ENCODE results near the gene CCDC57. TPM values are rescaled to one million over a fixed set of nuclear protein-coding genes. Genes with fewer than 3 reads are reported as not detected.
A peak's percentile ranks its signal among the peaks of the same experiment; 100 is the strongest.

The CCDC57 gene
- total RNA-seq, 2 donors from 2014 or later = 19.4 to 58.1 TPM

- Histone ChIP-seq H3K27ac (peak within 1 kb of the TSS; percentile 88 to 92), H3K9me3 (no peaks in the 10 kb centered on the region), H3K4me3 (peak within 1 kb of the TSS; percentile 80), H3K27me3 (replicated peaks; ENCODE audit: insufficient read depth) (no peaks in the 10 kb centered on the region), H3K36me3 (peaks cover 16% of the 10 kb centered on the region), H3K4me1 (ENCODE audit: control insufficient read depth in 1 of 2, low read depth in 2 of 2) (peaks cover 19 to 29% of the 10 kb centered on the region in 2 donors)
- DNase-seq (ENCODE audit: low spot score) = peak; percentile 79
- TF ChIP-seq, protein P1, sequence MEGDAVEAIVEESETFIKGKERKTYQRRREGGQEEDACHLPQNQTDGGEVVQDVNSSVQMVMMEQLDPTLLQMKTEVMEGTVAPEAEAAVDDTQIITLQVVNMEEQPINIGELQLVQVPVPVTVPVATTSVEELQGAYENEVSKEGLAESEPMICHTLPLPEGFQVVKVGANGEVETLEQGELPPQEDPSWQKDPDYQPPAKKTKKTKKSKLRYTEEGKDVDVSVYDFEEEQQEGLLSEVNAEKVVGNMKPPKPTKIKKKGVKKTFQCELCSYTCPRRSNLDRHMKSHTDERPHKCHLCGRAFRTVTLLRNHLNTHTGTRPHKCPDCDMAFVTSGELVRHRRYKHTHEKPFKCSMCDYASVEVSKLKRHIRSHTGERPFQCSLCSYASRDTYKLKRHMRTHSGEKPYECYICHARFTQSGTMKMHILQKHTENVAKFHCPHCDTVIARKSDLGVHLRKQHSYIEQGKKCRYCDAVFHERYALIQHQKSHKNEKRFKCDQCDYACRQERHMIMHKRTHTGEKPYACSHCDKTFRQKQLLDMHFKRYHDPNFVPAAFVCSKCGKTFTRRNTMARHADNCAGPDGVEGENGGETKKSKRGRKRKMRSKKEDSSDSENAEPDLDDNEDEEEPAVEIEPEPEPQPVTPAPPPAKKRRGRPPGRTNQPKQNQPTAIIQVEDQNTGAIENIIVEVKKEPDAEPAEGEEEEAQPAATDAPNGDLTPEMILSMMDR (IDR thresholded peaks at IDR 0.05) = peak; percentile 17
- peak; percentile 72 for ATAC-seq (ENCODE audit: insufficient number of reproducible peaks, low FRiP score, low read depth)
These were observed 114.3 kb downstream of the CCDC57 start, which contains the start of gene FASN for GRCh38 chr17:82098169-82098938. Gene FASN, minus strand, starts transcription at chr17:82098236. Its CDS starts 1,791 bp downstream, at chr17:82096445.

- TF ChIP-seq, protein P1 (IDR thresholded peaks at IDR 0.05) = no peak
- H3K4me1 ChIP-seq (ENCODE audit: control insufficient read depth in 1 of 2, low read depth in 2 of 2) = peaks cover 19 to 29% of the 10 kb centered on the region in 2 donors
- no peaks in the 10 kb centered on the region for H3K9me3 ChIP-seq
- ATAC-seq (ENCODE audit: insufficient number of reproducible peaks, low FRiP score, low read depth) (no peak), DNase-seq (ENCODE audit: low spot score) (no peak)
- no peaks in the 10 kb centered on the region for H3K27me3 ChIP-seq (replicated peaks; ENCODE audit: insufficient read depth)
- peak overlapping the region; percentile 80 for H3K4me3 ChIP-seq
- H3K36me3 ChIP-seq = peaks cover 20% of the 10 kb centered on the region
- H3K27ac ChIP-seq = peak overlapping the region; percentile 86 to 92
These were observed 114.8 kb downstream of the CCDC57 start for GRCh38 chr17:82097919-82098168.

DNA sequence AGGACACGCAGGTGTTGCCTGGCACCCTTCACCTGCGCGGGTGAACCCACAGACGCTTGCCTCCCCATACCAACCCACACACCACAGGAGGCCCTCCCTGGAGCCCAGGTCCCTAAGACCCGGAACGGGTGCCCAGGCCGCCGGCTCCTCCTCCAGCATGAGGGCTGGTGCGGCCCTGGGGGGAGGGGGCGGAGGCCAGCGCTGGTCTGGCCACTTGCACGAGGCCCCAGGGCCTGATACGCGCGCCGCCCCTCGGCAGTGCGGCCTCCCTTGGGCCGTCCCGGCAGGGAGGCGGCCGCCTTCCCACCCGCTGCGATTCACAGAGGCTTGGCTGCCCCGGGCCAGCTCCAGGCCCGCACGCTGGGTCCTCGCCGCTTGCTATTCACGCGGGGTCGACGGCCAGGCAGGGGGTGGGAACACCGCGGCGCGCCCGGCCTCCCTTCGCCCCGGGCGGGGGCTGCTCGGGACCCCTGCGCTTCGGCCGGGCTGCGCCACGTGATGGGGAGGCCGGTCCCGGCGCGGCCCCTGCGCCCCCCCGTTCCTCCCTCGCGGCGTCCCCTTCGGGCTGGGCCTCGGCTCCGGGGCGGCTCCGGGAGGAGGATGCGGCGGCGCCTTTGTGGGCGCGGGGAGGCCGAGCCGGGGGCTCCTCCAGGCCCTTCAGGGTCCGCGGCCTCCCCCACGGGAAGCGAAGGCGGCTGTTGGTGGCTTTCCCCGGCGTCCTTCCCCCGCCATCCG, 115.3 kb downstream of the CCDC57 start:
- no peak for DNase-seq (ENCODE audit: low spot score)
- no peak for ATAC-seq (ENCODE audit: insufficient number of reproducible peaks, low FRiP score, low read depth)

GRCh38 chr17:82096709-82097183, 115.9 kb downstream of the CCDC57 start:
- DNase-seq (ENCODE audit: low spot score) = no peak
- peaks cover 29% of the 10 kb centered on the region for H3K36me3 ChIP-seq
- peaks cover 19 to 29% of the 10 kb centered on the region in 2 donors for H3K4me1 ChIP-seq (ENCODE audit: control insufficient read depth in 1 of 2, low read depth in 2 of 2)
- ATAC-seq (ENCODE audit: insufficient number of reproducible peaks, low FRiP score, low read depth) = no peak
- H3K4me3 ChIP-seq = peak overlapping the region; percentile 80
- TF ChIP-seq, protein P1 (IDR thresholded peaks at IDR 0.05) = no peak
- H3K27me3 ChIP-seq (replicated peaks; ENCODE audit: insufficient read depth) = no peaks in the 10 kb centered on the region
- peak overlapping the region in 1 of 2 donors; percentile 86 for H3K27ac ChIP-seq
- no peaks in the 10 kb centered on the region for H3K9me3 ChIP-seq

More for the DNA sequence above, 115.3 kb downstream of the CCDC57 start:
- TF ChIP-seq, protein P1 (IDR thresholded peaks at IDR 0.05) = no peak
- H3K4me3 ChIP-seq = peak overlapping the region; percentile 80
- no peaks in the 10 kb centered on the region for H3K9me3 ChIP-seq
- H3K27me3 ChIP-seq (replicated peaks; ENCODE audit: insufficient read depth) = no peaks in the 10 kb centered on the region
- peaks cover 25% of the 10 kb centered on the region for H3K36me3 ChIP-seq
- H3K27ac ChIP-seq = peak overlapping the region; percentile 86 to 92
- H3K4me1 ChIP-seq (ENCODE audit: control insufficient read depth in 1 of 2, low read depth in 2 of 2) = peaks cover 19 to 29% of the 10 kb centered on the region in 2 donors
